DLD1 (cell line): Measurements from ENCODE around the gene CNTNAP4.

ENCODE experiments used
- in situ Hi-C: cut with HindIII; loops from 2 replicates; pipeline ENCODE4 v1.10.0; 2017; ENCODE audit warnings: low sequenced_read_pairs

CNTNAP4 gene

GRCh38 chr16:76574651-76575050, 297.4 kb downstream of the CNTNAP4 start:
- in situ Hi-C loops: no loop called here

- in situ Hi-C loops: no loop called here
These were observed 299.3 kb downstream of the CNTNAP4 start for GRCh38 chr16:76576526-76576925.

GRCh38 chr16:76577003-76577402, 299.8 kb downstream of the CNTNAP4 start:
- in situ Hi-C loops: no loop called here

- in situ Hi-C loops: no loop called here
These were observed 302.2 kb downstream of the CNTNAP4 start for GRCh38 chr16:76579277-76579922.

GRCh38 chr16:76583466-76583865, 306.3 kb downstream of the CNTNAP4 start:
- in situ Hi-C loops: no loop called here

- in situ Hi-C loops: no loop called here
These were observed 306.7 kb downstream of the CNTNAP4 start for GRCh38 chr16:76583945-76584344.

GRCh38 chr16:76598498-76598897, 321.3 kb downstream of the CNTNAP4 start:
- in situ Hi-C loops: no loop called here

- in situ Hi-C loops: no loop called here
These were observed 330.1 kb downstream of the CNTNAP4 start for GRCh38 chr16:76607317-76607716.
